H1 (cell line): Measurements from ENCODE around the gene CTNNA3. TPM values are rescaled to one million over a fixed set of nuclear protein-coding genes. Genes with fewer than 3 reads are reported as not detected.

ENCODE experiments used
- CTCF ChIA-PET: fragments of 300-600 bp; sonication (Branson Sonifier 250); formaldehyde crosslinking; loops from one replicate; lab custom pipeline; 2021; ENCODE audit not compliant: partially characterized antibody; lab: Charles Lee
- POLR2A ChIA-PET: fragments of 300-600 bp; sonication (Branson Sonifier 250); formaldehyde crosslinking; loops from one replicate; lab custom pipeline; 2021; ENCODE audit warnings: inconsistent platforms; ENCODE audit not compliant: partially characterized antibody; lab: Charles Lee
- DNase-seq, 2 experiments: peaks; one replicate each; pipeline versions ENCODE4 v3.0.0 to v3.0.0-alpha.2; 2010 to 2022; ENCODE audit warnings: low spot score in 2 of 2, low read depth in 1 of 2, mixed read lengths in 1 of 2
- FAIRE-seq: peaks from 2 replicates; lab custom pipeline; 2011; peaks lifted over from hg19 to GRCh38; lab: Jason Lieb, UNC
- H2AFZ ChIP-seq: 2 replicates; pipeline ENCODE4 v1.8.1; 2012; ENCODE audit warnings: low read length, inconsistent platforms
- H2AK5ac ChIP-seq: 2 replicates; pipeline ENCODE4 v1.6.1; 2013; ENCODE audit warnings: low read depth, low read length
- H2BK120ac ChIP-seq: replicated peaks from 2 replicates; pipeline ENCODE3; 2013; ENCODE audit warnings: low read depth, low read length, inconsistent platforms
- H2BK12ac ChIP-seq: 2 replicates; pipeline ENCODE4 v1.6.1; 2013; ENCODE audit warnings: low read depth, low read length
- H2BK15ac ChIP-seq: 2 replicates; pipeline ENCODE4 v1.6.1; 2013; ENCODE audit warnings: low read length
- H2BK20ac ChIP-seq: 2 replicates; pipeline ENCODE4 v1.6.1; 2013; ENCODE audit warnings: low read length
- H2BK5ac ChIP-seq: 2 replicates; pipeline ENCODE4 v1.6.1; 2013; ENCODE audit warnings: low read depth, low read length
- H3K14ac ChIP-seq: 2 replicates; pipeline ENCODE4 v1.6.1; 2013; ENCODE audit warnings: inconsistent platforms; ENCODE audit not compliant: insufficient read length
- H3K18ac ChIP-seq: 2 replicates; pipeline ENCODE4 v1.6.1; 2013; ENCODE audit warnings: low read length; ENCODE audit errors: extremely low read depth
- H3K23ac ChIP-seq: 2 replicates; pipeline ENCODE4 v1.6.1; 2013; ENCODE audit warnings: inconsistent platforms; ENCODE audit not compliant: insufficient read length
- H3K23me2 ChIP-seq: 2 replicates; pipeline ENCODE4 v1.6.1; 2013; ENCODE audit warnings: low read depth, low read length
- H3K27ac ChIP-seq: 2 replicates; pipeline ENCODE4 v1.6.1; 2011; ENCODE audit warnings: low read depth, low read length, inconsistent platforms
- H3K27me3 ChIP-seq, 4 experiments: replicated peaks in 1 of 4; 1 replicate in 1 of 4; 2 replicates in 3 of 4; pipeline versions ENCODE4 v1.6.1 to v1.8.1; 2011 to 2013; ENCODE audit warnings: low read length in 3 of 4, mild to moderate bottlenecking in 3 of 4, inconsistent platforms in 2 of 4, mixed read lengths in 2 of 4, moderate library complexity in 1 of 4; ENCODE audit not compliant: control insufficient read depth in 3 of 4, insufficient read depth in 3 of 4; ENCODE audit errors: extremely low read depth in 1 of 4
- H3K36me3 ChIP-seq, 4 experiments: 2 replicates each; pipeline versions ENCODE4 v1.6.1 to v1.8.1; 2011 to 2013; ENCODE audit warnings: mild to moderate bottlenecking in 4 of 4, low read length in 3 of 4, moderate library complexity in 2 of 4, control low read depth in 1 of 4, inconsistent platforms in 1 of 4; ENCODE audit not compliant: insufficient read depth in 4 of 4, control insufficient read depth in 2 of 4
- H3K4ac ChIP-seq: replicated peaks from 2 replicates; pipeline ENCODE3; 2013; ENCODE audit warnings: low read length, low read depth, mixed read lengths, inconsistent platforms; ENCODE audit not compliant: insufficient read length
- H3K4me1 ChIP-seq, 4 experiments: replicated peaks in 1 of 4; 1 replicate in 1 of 4; 2 replicates in 3 of 4; pipeline versions ENCODE4 v1.6.1 to v1.8.1; 2011 to 2013; ENCODE audit warnings: low read length in 3 of 4, inconsistent platforms in 2 of 4, mixed read lengths in 1 of 4; ENCODE audit not compliant: insufficient read depth in 4 of 4, control insufficient read depth in 3 of 4
- H3K4me2 ChIP-seq, 2 experiments: 2 replicates each; pipeline versions ENCODE4 v1.6.1 to v1.8.1; 2011 to 2013; ENCODE audit warnings: low read depth in 2 of 2, low read length in 2 of 2, control low read depth in 1 of 2, inconsistent platforms in 1 of 2, mild to moderate bottlenecking in 1 of 2; ENCODE audit not compliant: insufficient read depth in 1 of 2
- H3K4me3 ChIP-seq, 4 experiments: fragments of 200-600, 300-600 bp in 1 of 4; sonication (generic), shearing (Covaris generic), sonication (Bioruptor Twin) in 1 of 4; 2 replicates each; pipeline versions ENCODE4 v1.5.1 to v1.8.1; 2011 to 2016; ENCODE audit warnings: low read length in 4 of 4, low read depth in 3 of 4, control low read depth in 2 of 4, inconsistent platforms in 2 of 4, mild to moderate bottlenecking in 2 of 4, mixed read lengths in 1 of 4, moderate library complexity in 1 of 4; ENCODE audit not compliant: insufficient read depth in 2 of 4; ENCODE audit errors: extremely low read depth in 1 of 4
- H3K56ac ChIP-seq: replicated peaks from 2 replicates; pipeline ENCODE3; 2013; ENCODE audit warnings: low read depth, mild to moderate bottlenecking, mixed read lengths, low read length, inconsistent platforms; ENCODE audit not compliant: insufficient read length
- H3K79me1 ChIP-seq: 2 replicates; pipeline ENCODE4 v1.6.1; 2013; ENCODE audit warnings: low read depth, low read length, control low read depth
- H3K79me2 ChIP-seq, 2 experiments: 2 replicates each; pipeline versions ENCODE4 v1.6.1 to v1.8.1; 2012 to 2013; ENCODE audit warnings: low read length in 2 of 2, mild to moderate bottlenecking in 2 of 2, inconsistent platforms in 1 of 2; ENCODE audit not compliant: insufficient read depth in 2 of 2, control insufficient read depth in 1 of 2
- H3K9ac ChIP-seq, 4 experiments: replicated peaks in 1 of 4; 1 replicate in 1 of 4; 2 replicates in 3 of 4; pipeline versions ENCODE4 v1.6.1 to v1.8.1; 2011 to 2013; ENCODE audit warnings: low read depth in 3 of 4, low read length in 3 of 4, control low read depth in 2 of 4, mild to moderate bottlenecking in 2 of 4, moderate library complexity in 2 of 4, inconsistent platforms in 1 of 4; ENCODE audit errors: extremely low read depth in 1 of 4
- H3K9me3 ChIP-seq, 2 experiments: 2 replicates each; pipeline versions ENCODE4 v1.6.1 to v1.8.1; 2012 to 2013; ENCODE audit warnings: mild to moderate bottlenecking in 2 of 2, moderate library complexity in 2 of 2, control low read depth in 1 of 2, inconsistent platforms in 1 of 2, low read depth in 1 of 2, low read length in 1 of 2, mixed read lengths in 1 of 2; ENCODE audit not compliant: insufficient read depth in 2 of 2
- H4K20me1 ChIP-seq, 2 experiments: replicated peaks in 1 of 2; 2 replicates each; pipeline versions ENCODE3 to v1.8.1; 2011 to 2013; ENCODE audit warnings: inconsistent platforms in 2 of 2, low read length in 2 of 2, mild to moderate bottlenecking in 1 of 2; ENCODE audit not compliant: insufficient read depth in 2 of 2, control insufficient read depth in 1 of 2
- H4K5ac ChIP-seq: 2 replicates; pipeline ENCODE4 v1.6.1; 2013; ENCODE audit warnings: low read length, low read depth, mixed read lengths, inconsistent platforms; ENCODE audit not compliant: insufficient read length
- H4K8ac ChIP-seq: 2 replicates; pipeline ENCODE4 v1.8.0; 2013; ENCODE audit warnings: mild to moderate bottlenecking, moderate library complexity, low read length, inconsistent platforms; ENCODE audit not compliant: insufficient read depth; ENCODE audit errors: extremely low read depth
- H4K91ac ChIP-seq: replicated peaks from 2 replicates; pipeline ENCODE3; 2013; ENCODE audit warnings: low read length, mixed read lengths, inconsistent platforms; ENCODE audit not compliant: insufficient read length
- ASH2L ChIP-seq: fragments of 200-600, 300-600 bp; sonication (generic); IDR thresholded peaks from one replicate; pipeline ENCODE4 v1.7.1; 2017; ENCODE audit warnings: low read length
- KDM1A ChIP-seq: fragments of 200-600, 300-600 bp; sonication (generic); IDR thresholded peaks from 2 replicates; pipeline ENCODE4 v1.7.1; 2016; ENCODE audit warnings: mild to moderate bottlenecking, low read length, borderline replicate concordance
- WGBS, 2 experiments: shearing (Covaris generic) in 1 of 2; methylation state at CpG; one replicate each; pipeline versions ENCODE4 v1.1.6 to v1.1.7; 2013 to 2015; ENCODE audit warnings: low lambda C conversion rate in 2 of 2, mixed read lengths in 2 of 2, inconsistent platforms in 1 of 2, low coverage in 1 of 2, missing lambda C conversion rate in 1 of 2; ENCODE audit not compliant: insufficient replicate concordance in 2 of 2, insufficient coverage in 1 of 2, insufficient read length in 1 of 2; ENCODE audit errors: extremely low coverage in 1 of 2, missing lambda C conversion rate in 1 of 2; 5-methylcytosine and 5-hydroxymethylcytosine counted together
- polyA plus RNA-seq, 7 experiments: library from polyadenylated mRNA; depleted of rRNA in 3 of 7; stranded (reverse) in 5 of 7; unstranded in 2 of 7; fragments of >200 nt in 5 of 7; fragments of 200-250 nt in 2 of 7; gene quantifications; 1 replicate in 5 of 7; 2 replicates in 1 of 7; 4 replicates in 1 of 7; pipeline versions ENCODE4 v1.2.1 to v1.2.3, GENCODE V29; 2011 to 2013; ENCODE audit warnings: missing spikeins in 2 of 7, mixed read lengths in 2 of 7
- total RNA-seq: library from RNA; stranded (reverse); fragmentation: NEBNext Ultra II Directional; extraction: Animal tissue kit (Norgen Biotek cat#: 25700); gene quantifications from 2 replicates; pipeline ENCODE4 v1.2.1, GENCODE V29; 2021

Gene CTNNA3
- total and polyA plus RNA-seq, 2 of the 8 experiments (the other 6 are each of a cell fraction or from before 2014, with no cell fraction given): 1.3 to 1.5 TPM

DNA sequence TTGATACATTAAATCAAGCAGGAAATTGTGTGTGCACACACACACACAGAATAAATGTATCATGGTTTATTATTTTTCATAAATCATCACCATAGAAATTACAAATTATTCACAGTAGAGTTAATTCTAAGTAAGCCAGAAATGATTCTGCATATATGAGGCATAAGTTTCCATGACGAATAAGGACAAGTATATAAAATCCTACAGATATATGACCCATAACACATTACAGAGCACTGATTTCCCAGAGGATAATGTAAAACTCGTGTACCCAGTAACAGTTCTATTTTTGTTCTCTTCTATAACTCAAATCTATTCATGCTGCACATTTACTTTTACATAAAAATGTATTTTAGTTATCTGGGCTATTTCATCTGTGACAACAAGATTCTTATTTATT lies 600.5 kb downstream of the CTNNA3 start:
- Histone ChIP-seq H3K4me2 (no peak overlapping the region), H4K91ac (no peak overlapping the region), H3K18ac (no peak overlapping the region), H4K8ac (no peak overlapping the region), H3K4ac (no peak overlapping the region), H3K9me3 (no peaks in the 10 kb centered on the region), H2BK5ac (no peak overlapping the region), H2BK120ac (no peak overlapping the region), H2BK12ac (no peak overlapping the region), H3K23ac (no peak overlapping the region), H3K4me1 (peaks cover 0 to 11% (median 3%) of the 10 kb centered on the region in 4 experiments; a peak in 4 of 7 replicates), H2AK5ac (no peak overlapping the region), H3K56ac (no peak overlapping the region), H3K14ac (no peak overlapping the region), H2AFZ (no peak overlapping the region), H3K79me1 (no peaks in the 10 kb centered on the region), H3K4me3 (no peak overlapping the region), H2BK20ac (no peak overlapping the region), H2BK15ac (no peak overlapping the region), H3K9ac (no peak overlapping the region), H4K5ac (no peak overlapping the region), H3K23me2 (no peaks in the 10 kb centered on the region), H3K79me2 (no peaks in the 10 kb centered on the region), H4K20me1 (no peaks in the 10 kb centered on the region), H3K27me3 (no peaks in the 10 kb centered on the region), H3K27ac (no peak overlapping the region), H3K36me3 (no peaks in the 10 kb centered on the region)
- FAIRE-seq: no peak
- no peak for DNase-seq
- 94% methylated on average over 2 of the region's 2 CpGs; no CpG with 5 or more reads in 1 of the 2 experiments for WGBS, 2 experiments
- POLR2A ChIA-PET: no interaction called here
- CTCF ChIA-PET: no interaction called here
- no peak for TF ChIP-seq KDM1A
- no peak for TF ChIP-seq ASH2L
